PC-3 (cell line): Measurements from ENCODE around the gene USH1C. TPM values are rescaled to one million over a fixed set of nuclear protein-coding genes. Genes with fewer than 3 reads are reported as not detected.

Source experiments
- ATAC-seq: fragments of 200-7000 bp; cut with Tn5 transposase; 2 replicates; pipeline ENCODE4 v1.9.1; 2020; ENCODE audit warnings: mild to moderate bottlenecking, moderate library complexity
- BruUV-seq: library from RNA; stranded (reverse); fragments of 400-500 nt; replicated peaks from 2 replicates; lab custom pipeline; 2021; lab: Mats Ljungman, UMichigan
- CTCF ChIA-PET: fragments of 300-600 bp; sonication (Branson Sonifier 250); formaldehyde crosslinking; loops from one replicate; lab custom pipeline; 2022; ENCODE audit warnings: antibody characterized with exemption; lab: Charles Lee
- POLR2A ChIA-PET: fragments of 300-600 bp; sonication (Branson Sonifier 250); formaldehyde crosslinking; loops from one replicate; lab custom pipeline; 2022; ENCODE audit warnings: antibody characterized with exemption; ENCODE audit not compliant: unreplicated experiment; lab: Charles Lee
- DNase-seq: peaks from one replicate; pipeline ENCODE4 v3.0.0-alpha.2; 2015
- H2AFZ ChIP-seq: fragments of 300-600 bp; sonication (generic); 2 replicates; pipeline ENCODE4 v1.6.0; 2016; ENCODE audit warnings: antibody characterized with exemption, low read length
- H3F3A ChIP-seq: fragments of 300-600 bp; sonication (generic); one replicate; pipeline ENCODE4 v1.6.0; 2017; ENCODE audit warnings: antibody characterized with exemption, low read length, control low read depth, mild to moderate bottlenecking; ENCODE audit not compliant: unreplicated experiment
- H3K27ac ChIP-seq: fragments of 300-600 bp; sonication (generic); 2 replicates; pipeline ENCODE4 v1.5.1; 2016; ENCODE audit warnings: mild to moderate bottlenecking, low read length
- H3K27me3 ChIP-seq: fragments of 300-600 bp; sonication (generic); 2 replicates; pipeline ENCODE4 v1.6.1; 2016; ENCODE audit warnings: low read length, mixed read lengths
- H3K36me3 ChIP-seq: fragments of 300-600 bp; sonication (generic); 2 replicates; pipeline ENCODE4 v1.6.1; 2016; ENCODE audit warnings: low read depth, mixed run types, low read length, mixed read lengths
- H3K4me1 ChIP-seq: fragments of 300-600 bp; sonication (generic); 2 replicates; pipeline ENCODE4 v1.5.1; 2016; ENCODE audit warnings: low read length; ENCODE audit not compliant: insufficient read depth
- H3K4me2 ChIP-seq: fragments of 300-600 bp; sonication (generic); 2 replicates; pipeline ENCODE4 v1.6.0; 2016; ENCODE audit warnings: low read length
- H3K4me3 ChIP-seq: fragments of 300-600 bp; sonication (generic); 2 replicates; pipeline ENCODE4 v1.5.1; 2016; ENCODE audit warnings: mild to moderate bottlenecking, low read length, mixed read lengths
- H3K79me2 ChIP-seq: fragments of 300-600 bp; sonication (generic); 2 replicates; pipeline ENCODE4 v1.6.1; 2017; ENCODE audit warnings: low read length, mixed read lengths
- H3K9ac ChIP-seq: fragments of 300-600 bp; sonication (generic); 2 replicates; pipeline ENCODE4 v1.6.0; 2016; ENCODE audit warnings: mild to moderate bottlenecking, low read length
- H3K9me2 ChIP-seq: fragments of 300-600 bp; sonication (generic); replicated peaks from 2 replicates; pipeline ENCODE4 v1.6.1; 2016; ENCODE audit warnings: mixed run types, low read length, mixed read lengths
- H3K9me3 ChIP-seq: fragments of 300-600 bp; sonication (generic); 2 replicates; pipeline ENCODE4 v1.6.1; 2016; ENCODE audit warnings: low read length, mixed read lengths
- H4K20me1 ChIP-seq: fragments of 300-600 bp; sonication (generic); 2 replicates; pipeline ENCODE4 v1.6.1; 2016; ENCODE audit warnings: low read length, mixed read lengths
- EZH2 ChIP-seq: fragments of 300-600 bp; sonication (generic); IDR thresholded peaks from one replicate; pipeline ENCODE4 v1.6.1; 2017; ENCODE audit warnings: antibody characterized with exemption, mild to moderate bottlenecking, low read length; ENCODE audit not compliant: unreplicated experiment
- EZH2phosphoT487 ChIP-seq: fragments of 300-600 bp; sonication (generic); IDR thresholded peaks from 2 replicates; pipeline ENCODE4 v1.6.1; 2018; ENCODE audit warnings: mild to moderate bottlenecking, antibody characterized with exemption, low read length, borderline replicate concordance
- intact Hi-C: fragments of 100-400 bp; cut with micrococcal nuclease; formaldehyde crosslinking; loops from 2 replicates; pipeline ENCODE4 v1.9.0; 2023
- total RNA-seq: library from RNA; depleted of rRNA; stranded (reverse); fragments of >200 nt; gene quantifications from 2 replicates; pipeline ENCODE4 v1.2.3, GENCODE V29; 2014
- TF ChIP-seq, protein P1 (sequence below): fragments of 300-600 bp; sonication (generic); conservative IDR thresholded peaks from 2 replicates; pipeline ENCODE4 v1.5.1; 2017; ENCODE audit warnings: antibody characterized with exemption, low read depth, mild to moderate bottlenecking, low read length

Gene USH1C
- total RNA-seq, 1 experiment from 2014 or later, result not detected

DNA sequence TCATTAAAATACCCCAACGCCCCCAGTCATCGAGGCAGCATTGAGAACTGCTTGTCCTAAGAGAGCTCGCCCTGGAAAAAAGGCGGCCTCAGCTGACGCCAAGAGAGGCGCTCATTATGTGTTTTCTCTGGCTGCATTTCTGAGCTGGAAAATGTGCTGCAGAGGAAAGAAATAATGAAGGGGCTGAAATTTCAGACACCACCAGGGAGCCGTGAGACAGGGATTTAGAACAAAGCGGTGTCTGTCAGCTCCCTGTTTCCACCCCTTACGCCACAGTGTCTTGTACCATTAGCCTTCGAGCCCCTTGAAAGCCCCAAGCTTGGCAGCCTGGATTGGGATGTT lies 14.4 kb downstream of the USH1C start:
- Histone ChIP-seq H3K9ac (no peak overlapping the region), H3K4me3 (no peak overlapping the region), H3F3A (no peaks in the 10 kb centered on the region), H4K20me1 (no peaks in the 10 kb centered on the region), H3K79me2 (no peaks in the 10 kb centered on the region), H3K4me2 (no peak overlapping the region), H3K9me2 (no peaks in the 10 kb centered on the region), H3K36me3 (no peaks in the 10 kb centered on the region), H3K27ac (no peak overlapping the region), H3K27me3 (peaks cover 40% of the 10 kb centered on the region), H3K9me3 (no peaks in the 10 kb centered on the region), H3K4me1 (no peaks in the 10 kb centered on the region), H2AFZ (no peak overlapping the region)
- BruUV-seq, result no TSS peak
- CTCF ChIA-PET, result no interaction called here
- ATAC-seq, result no peak
- POLR2A ChIA-PET, result no interaction called here
- DNase-seq, result no peak
- TF ChIP-seq EZH2phosphoT487, result no peak
- no peak for TF ChIP-seq EZH2
- TF ChIP-seq, protein P1, sequence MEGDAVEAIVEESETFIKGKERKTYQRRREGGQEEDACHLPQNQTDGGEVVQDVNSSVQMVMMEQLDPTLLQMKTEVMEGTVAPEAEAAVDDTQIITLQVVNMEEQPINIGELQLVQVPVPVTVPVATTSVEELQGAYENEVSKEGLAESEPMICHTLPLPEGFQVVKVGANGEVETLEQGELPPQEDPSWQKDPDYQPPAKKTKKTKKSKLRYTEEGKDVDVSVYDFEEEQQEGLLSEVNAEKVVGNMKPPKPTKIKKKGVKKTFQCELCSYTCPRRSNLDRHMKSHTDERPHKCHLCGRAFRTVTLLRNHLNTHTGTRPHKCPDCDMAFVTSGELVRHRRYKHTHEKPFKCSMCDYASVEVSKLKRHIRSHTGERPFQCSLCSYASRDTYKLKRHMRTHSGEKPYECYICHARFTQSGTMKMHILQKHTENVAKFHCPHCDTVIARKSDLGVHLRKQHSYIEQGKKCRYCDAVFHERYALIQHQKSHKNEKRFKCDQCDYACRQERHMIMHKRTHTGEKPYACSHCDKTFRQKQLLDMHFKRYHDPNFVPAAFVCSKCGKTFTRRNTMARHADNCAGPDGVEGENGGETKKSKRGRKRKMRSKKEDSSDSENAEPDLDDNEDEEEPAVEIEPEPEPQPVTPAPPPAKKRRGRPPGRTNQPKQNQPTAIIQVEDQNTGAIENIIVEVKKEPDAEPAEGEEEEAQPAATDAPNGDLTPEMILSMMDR, result no peak
- intact Hi-C loops, result no loop called here

DNA sequence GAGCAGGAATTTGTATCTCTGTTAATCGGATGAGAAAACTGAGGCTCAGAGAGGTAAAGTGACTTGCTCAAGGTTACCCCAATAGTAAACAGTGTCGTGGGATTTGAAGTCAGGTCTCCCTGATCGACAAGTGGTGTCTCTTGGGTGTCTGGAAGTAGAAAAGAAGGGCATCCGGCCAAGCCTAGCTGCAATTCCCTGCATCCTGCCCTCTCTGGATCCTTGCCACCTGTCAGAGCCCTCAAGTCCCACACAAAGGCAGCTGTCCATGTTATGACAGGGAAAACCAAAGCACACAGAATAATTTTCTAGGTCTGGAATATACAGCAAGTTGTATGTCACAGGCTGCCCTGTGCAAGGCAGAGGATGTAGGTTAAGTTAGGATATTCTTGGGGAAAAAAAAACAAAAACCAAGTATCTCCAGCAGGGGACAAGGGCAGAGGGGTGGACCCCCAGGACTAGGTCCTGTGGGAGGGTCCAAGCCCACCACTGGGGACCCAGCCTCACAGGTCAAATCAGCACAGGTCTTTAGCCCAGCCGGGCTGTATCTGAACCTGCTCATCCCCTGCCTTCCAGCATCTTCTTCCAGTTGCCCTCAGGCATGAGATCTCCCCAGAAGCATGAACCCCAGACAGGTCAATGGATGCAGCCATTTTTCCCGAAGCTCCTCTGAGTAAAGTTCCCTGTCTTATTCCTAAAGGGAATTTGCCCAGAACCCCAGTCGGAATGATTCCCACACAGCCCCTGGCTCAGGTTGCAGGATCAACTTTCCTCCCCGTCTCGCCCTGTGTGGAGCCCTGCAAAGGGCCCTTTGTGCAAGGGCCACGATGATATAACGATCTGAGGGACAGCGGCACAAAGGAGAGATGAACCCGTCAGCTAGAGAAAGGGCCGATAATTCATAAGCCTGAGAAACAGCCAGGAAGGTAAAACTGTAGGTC lies 15.0 kb downstream of the USH1C start:
- ChIA-PET POLR2A (no interaction called here), CTCF (no interaction called here)
- no peak overlapping the region for H2AFZ ChIP-seq
- H3K27me3 ChIP-seq, result peaks cover 40% of the 10 kb centered on the region
- H3K4me1 ChIP-seq, result no peaks in the 10 kb centered on the region
- no peak for ATAC-seq
- no peaks in the 10 kb centered on the region for H3K9me2 ChIP-seq
- TF ChIP-seq, protein P1, result no peak
- TF ChIP-seq EZH2 (no peak), EZH2phosphoT487 (no peak)
- BruUV-seq, result no TSS peak
- intact Hi-C loops, result loop anchor here (1.0 kb wide), 1 partner anchor 145 kb away; no protein-coding TSS in a partner anchor
- DNase-seq, result no peak
- H3K9ac ChIP-seq, result no peak overlapping the region
- no peaks in the 10 kb centered on the region for H4K20me1 ChIP-seq
- no peaks in the 10 kb centered on the region for H3F3A ChIP-seq
- no peaks in the 10 kb centered on the region for H3K79me2 ChIP-seq
- H3K27ac ChIP-seq, result no peak overlapping the region
- H3K36me3 ChIP-seq, result no peaks in the 10 kb centered on the region
- H3K9me3 ChIP-seq, result no peaks in the 10 kb centered on the region
- no peak overlapping the region for H3K4me2 ChIP-seq
- no peak overlapping the region for H3K4me3 ChIP-seq

DNA sequence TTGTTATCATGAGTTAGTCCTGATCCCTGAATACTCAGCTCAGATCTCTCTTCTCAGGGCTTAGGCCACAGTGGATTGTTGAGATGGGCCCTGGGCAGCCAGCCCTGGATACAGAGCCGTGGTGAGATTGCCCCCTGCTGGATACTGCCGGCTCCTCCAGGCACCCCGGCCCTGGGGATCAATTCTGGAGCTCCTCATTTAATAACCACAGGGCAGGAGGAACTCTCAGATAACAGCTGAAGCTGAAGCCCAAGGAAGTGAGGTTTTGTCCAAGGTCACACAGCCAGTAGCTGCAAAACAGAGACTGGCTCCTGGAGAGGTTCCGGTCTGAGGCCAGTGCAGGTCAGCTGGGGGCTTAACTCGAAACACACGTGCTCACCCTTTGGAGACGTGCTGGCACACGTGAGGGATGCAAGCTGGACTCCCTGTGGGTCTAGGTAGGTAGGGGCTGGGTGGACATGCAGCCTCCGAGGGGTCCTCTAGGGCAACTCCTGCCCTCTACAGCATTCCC lies 16.0 kb downstream of the USH1C start:
- ATAC-seq (peak; percentile 96), DNase-seq (peak; percentile 65)
- TF ChIP-seq EZH2phosphoT487 (no peak), EZH2 (no peak)
- TF ChIP-seq, protein P1, result peak; percentile 85
- Histone ChIP-seq H3K4me2 (no peak overlapping the region), H3F3A (no peaks in the 10 kb centered on the region), H3K27ac (no peak overlapping the region), H3K4me3 (no peak overlapping the region), H3K9me2 (no peaks in the 10 kb centered on the region), H3K9ac (no peak overlapping the region), H3K36me3 (no peaks in the 10 kb centered on the region), H2AFZ (no peak overlapping the region), H3K79me2 (no peaks in the 10 kb centered on the region), H3K4me1 (no peaks in the 10 kb centered on the region), H3K9me3 (no peaks in the 10 kb centered on the region), H3K27me3 (peaks cover 34% of the 10 kb centered on the region), H4K20me1 (no peaks in the 10 kb centered on the region)
- BruUV-seq, result no TSS peak
- ChIA-PET CTCF (interaction anchor here (0.6 to 1.7 kb wide), 7 partner anchors 17 to 176 kb away, joined by 3 to 13 read pairs (median 4); partner anchors contain the start of gene KCNJ11), POLR2A (no interaction called here)
- intact Hi-C loops, result loop anchor here (1.0 kb wide), 1 partner anchor 144 kb away; no protein-coding TSS in a partner anchor
